ENCODE results near the gene VMAC.

VMAC gene

DNA sequence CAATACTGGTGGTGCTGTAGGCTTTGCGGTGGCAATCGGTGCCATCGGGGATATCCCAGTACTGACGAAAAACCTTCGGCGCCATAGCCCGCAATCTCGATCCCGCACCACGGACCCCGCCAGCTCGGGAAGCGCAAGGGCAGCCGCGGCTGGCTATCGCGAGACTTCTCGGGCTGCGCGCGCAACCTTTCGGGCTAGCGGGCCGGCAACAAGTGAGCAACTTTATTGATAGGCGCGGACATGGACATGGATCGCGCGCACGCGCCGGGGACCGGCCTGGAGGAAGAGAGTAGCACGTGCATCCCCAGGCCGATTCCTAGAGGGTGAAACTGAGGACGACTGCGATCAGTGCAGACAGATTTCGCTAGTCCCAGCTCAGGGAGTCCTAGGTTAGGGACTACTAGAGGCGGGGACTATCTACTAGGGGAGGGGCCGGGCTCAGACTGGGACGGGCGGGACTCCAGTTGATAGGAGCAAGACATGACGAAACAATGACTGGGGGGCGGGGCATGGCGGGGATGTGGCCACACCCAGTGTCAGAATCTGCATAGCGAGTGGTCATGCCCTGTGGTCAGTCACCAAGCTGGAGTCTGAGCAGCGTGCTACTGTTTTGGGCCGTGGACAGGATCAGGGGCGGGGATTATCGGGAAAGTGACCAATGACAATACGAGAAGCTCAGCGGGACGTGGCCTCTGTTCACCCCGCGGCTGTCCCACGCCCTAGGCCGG lies 884 bp upstream of the VMAC start, which contains the start of gene NDUFA11:
Gene NDUFA11 (minus strand): TSS at position 167 of the 728 bp plus-strand sequence. CDS start 82 bp downstream, at position 85.
- peak; percentile 92 for DNase-seq (ENCODE audit: low read depth)

GRCh38 chr19:5905114-5905778 lies 574 bp downstream of the VMAC start:
- no peak for DNase-seq (ENCODE audit: low read depth)

DNA sequence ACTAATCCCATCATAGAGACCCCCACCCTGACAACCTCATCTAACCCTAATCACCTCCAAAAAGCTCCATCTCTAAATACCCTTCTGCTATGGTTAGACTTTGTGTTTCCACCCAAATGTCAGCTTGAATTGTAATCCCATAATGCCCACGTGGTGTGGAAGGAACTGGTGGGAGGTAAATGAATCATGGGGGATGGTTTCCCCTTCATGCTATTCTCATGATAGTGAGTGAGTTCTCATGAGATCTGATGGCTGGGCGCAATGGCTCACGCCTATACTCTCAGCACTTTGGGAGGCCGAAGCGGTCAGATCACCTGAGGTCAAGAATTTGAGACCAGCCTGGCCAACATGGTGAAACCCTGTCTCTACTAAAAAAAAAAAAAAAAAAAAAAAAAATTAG lies 2.6 kb downstream of the VMAC start:
- no peak for DNase-seq (ENCODE audit: low read depth)

- no peak for DNase-seq (ENCODE audit: low read depth)
Observed at GRCh38 chr19:5908773-5909442, 4.2 kb downstream of the VMAC start.

DNA sequence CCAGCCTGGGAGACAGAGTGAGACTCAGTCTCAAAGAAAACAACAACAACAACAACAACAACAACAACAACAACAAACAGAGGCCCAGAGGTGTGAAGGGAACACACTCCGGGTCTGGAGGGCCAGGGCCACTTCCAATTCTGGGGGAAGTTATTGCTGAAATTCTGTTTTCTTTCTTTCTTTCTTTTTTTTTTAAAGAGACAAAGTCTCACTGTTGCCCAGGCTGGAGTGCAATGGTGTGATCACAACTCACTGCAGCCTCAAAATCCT lies 5.9 kb downstream of the VMAC start:
- no peak for DNase-seq (ENCODE audit: low read depth)

- DNase-seq (ENCODE audit: low read depth) = no peak
Observed at GRCh38 chr19:5911366-5911765, 6.7 kb downstream of the VMAC start.

DNA sequence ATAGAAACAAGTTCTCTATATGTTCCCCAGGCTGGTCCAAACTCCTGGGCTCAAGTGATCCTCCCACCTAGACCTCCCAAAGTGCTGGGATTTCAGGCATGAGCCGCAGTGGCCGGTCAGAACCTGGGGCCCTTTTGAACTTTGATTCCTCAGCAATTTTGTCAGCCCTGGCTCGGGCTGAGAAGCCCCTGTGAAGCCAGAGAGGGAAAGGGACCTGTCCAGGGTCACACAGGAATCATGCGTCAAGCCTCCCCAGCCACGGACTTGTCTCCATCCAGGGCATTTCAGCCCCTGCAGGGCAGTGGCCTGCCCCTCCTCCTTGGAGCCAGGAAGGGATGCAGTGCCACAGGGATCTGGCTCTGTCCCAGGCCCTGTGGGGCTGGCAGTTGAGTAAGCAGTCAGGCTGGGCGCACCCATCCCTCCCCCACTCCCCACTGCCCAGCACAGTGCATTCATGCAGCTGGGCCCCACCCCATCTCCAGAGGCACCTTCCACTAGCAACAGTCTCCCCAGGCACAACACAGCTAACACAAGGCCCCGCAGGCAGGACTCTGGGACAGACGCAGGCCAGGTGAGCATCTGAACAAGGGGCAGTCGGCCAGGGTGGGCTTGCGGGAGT lies 9.2 kb downstream of the VMAC start, which contains the start of gene CAPS:
Gene CAPS (plus strand): TSS at position 516 of the 619 bp plus-strand sequence. CDS start 153 bp downstream, outside the sequence.
- no peak for DNase-seq (ENCODE audit: low read depth)

GRCh38 chr19:5914358-5914774 lies 9.7 kb downstream of the VMAC start:
- DNase-seq (ENCODE audit: low read depth) = no peak

DNA sequence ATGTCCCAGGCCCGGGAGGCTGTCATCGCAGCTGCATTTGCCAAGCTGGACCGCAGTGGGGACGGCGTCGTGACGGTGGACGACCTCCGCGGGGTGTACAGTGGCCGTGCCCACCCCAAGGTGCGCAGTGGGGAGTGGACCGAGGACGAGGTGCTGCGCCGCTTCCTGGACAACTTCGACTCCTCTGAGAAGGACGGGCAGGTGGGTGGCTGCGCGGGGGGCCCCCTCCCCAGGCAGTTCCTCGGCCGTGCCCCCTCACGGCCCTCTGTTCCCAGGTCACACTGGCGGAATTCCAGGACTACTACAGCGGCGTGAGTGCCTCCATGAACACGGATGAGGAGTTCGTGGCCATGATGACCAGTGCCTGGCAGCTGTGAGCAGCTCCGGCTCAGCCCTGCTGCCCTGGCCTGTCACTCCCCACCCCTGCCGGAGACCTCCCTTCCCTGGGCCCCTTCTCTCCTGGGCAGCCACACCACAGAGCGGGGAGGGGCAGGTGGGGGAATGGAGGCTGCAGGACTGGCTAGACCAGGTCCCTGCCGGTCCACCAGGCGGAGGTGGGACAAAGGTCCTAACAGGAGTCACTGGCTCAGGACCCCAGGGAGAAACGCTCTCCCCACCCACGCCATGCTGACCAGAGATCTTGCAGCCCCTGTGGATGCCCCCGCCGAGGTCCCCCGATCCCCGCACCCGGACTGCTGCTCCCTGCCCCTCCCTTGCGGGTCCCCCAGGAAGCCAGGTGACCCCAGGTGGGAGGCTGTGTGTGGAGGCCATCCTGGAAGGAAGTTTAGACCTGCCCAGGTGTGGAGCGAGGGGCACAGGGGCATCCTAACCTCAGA lies 10.5 kb downstream of the VMAC start:
- DNase-seq (ENCODE audit: low read depth) = no peak

- no peak for DNase-seq (ENCODE audit: low read depth)
Observed at GRCh38 chr19:5915782-5916165, 11.1 kb downstream of the VMAC start.

GRCh38 chr19:5916181-5916708 lies 11.6 kb downstream of the VMAC start:
- DNase-seq (ENCODE audit: low read depth) = no peak

DNA sequence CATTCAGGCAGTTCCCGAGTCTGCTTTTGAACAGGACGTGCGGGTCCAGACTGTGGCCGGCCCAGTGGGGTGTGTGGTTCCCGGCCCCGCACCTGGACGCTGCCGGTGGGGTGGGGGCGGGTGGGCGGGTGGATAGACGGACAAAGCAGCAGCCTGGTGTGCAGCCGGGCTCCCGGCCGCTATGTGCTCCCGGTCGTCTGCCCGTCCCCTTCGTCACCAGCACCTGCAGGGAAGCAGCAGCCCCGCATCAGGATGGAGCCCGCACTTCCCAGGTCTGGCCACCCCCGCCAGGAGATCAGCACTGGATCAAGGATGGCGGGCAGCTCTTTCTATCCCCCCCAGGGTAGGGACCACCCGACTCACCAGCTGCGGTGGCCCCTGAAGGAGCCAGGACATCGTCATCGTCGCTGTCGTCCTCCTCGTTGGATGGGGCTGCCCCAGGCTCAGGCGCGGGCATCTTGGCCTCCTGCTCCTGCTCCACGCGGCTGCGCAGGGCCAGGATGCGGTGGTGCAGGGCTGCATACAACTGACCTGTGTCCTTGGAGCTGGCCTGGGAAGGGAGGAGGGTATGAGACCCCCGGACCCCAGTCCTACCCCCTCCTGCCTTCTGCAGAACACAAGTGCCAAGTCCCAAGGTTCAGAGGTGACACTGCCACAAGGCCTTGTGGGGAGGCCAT lies 12.9 kb downstream of the VMAC start:
- no peak for DNase-seq (ENCODE audit: low read depth)

- DNase-seq (ENCODE audit: low read depth) = no peak
Observed at GRCh38 chr19:5918463-5919079, 13.9 kb downstream of the VMAC start.

DNA sequence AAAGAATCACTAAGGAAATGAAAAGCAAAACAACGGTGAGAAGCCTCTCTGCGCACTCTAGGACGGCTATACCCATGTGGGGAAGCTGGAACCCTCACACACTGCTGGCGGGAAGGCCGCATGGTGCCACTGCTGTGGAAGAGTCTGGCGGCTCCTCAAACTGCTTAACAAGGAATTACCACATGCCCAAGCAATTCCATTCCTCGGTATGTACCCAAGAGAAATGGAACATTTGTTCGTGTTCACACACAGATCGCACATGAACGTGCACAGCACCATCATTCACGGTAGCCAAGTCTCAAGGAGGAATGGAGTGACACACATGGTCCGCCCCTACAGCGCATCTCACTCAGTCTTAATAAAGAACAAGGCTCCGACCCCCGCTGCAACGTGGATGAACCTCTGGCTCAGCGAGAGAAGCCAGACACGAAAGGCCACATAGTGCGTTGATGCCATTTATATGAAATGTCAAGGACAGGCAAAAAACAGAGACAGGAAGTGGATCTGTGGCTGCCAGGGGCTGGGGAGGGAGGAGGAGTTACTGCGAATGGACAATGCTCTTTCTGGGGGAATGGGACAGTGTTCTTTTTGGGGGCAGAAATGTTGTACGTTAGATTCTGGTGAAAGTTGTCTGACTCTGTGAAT lies 17.0 kb downstream of the VMAC start:
- no peak for DNase-seq (ENCODE audit: low read depth)

DNA sequence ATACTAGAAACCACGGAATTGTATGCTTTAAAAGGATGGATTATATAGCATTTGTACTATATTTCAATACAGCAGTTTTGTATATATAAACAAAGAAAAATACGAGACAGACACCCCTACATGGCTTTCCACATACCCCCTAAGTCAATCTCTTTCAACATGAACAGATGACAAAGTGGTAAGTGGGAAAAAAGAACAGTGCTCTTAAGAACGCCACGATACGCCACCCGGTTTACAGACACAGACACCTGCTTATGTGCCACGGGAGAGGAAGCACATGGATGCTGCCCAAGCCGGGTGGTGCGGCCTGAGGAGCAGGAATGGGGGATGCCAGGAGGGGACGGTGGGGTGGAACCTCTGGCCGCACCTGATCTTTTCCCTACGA lies 17.5 kb downstream of the VMAC start:
- DNase-seq (ENCODE audit: low read depth) = no peak

DNA sequence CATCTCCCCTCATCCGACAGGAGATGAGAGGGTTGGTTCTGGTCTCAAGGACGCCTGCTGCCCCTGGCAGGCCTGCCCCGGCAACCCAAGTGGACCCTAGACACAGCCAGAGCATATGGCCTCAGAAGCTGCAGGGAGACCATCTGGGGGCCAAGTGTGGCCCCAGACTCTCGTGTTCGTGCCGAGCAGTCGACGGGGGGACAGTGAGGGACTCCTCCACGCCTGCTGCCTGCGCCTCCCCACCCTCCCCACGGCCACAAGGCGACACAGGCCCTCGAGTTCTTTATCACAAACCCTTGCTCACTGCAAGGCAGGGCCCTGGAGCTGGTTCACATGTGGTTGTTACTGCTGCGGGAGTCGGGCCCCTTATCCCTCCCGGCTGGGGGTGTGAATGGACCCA lies 18.7 kb downstream of the VMAC start:
- DNase-seq (ENCODE audit: low read depth) = no peak

DNA sequence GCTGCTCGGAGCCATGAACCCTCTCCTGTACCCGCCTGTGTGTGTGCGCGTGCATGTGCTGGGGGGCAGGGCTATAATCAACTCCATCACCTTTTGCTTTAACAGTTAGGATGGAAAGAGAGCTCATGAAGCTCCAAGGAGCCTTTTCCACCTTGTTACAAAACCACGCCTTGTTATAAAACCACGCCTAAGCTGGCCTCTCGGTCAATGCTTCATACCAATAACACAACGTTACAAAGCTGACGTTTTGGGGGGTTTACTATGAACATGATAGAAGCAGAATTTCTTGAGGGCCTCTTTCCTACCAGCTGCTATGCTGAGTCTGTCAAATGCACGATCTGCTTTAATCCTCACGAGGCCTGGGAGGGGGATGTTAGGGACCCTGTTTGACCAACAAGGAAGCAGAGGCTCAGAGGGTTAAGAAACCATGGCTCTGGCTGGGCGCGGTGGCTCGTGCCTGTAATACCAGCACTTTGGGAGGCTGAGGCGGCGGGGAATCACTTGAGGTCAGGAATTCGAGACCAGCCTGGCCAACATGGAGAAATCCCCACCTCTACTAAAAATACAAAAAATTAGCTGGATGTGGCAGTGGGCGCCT lies 21.3 kb downstream of the VMAC start:
- DNase-seq (ENCODE audit: low read depth) = no peak

DNA sequence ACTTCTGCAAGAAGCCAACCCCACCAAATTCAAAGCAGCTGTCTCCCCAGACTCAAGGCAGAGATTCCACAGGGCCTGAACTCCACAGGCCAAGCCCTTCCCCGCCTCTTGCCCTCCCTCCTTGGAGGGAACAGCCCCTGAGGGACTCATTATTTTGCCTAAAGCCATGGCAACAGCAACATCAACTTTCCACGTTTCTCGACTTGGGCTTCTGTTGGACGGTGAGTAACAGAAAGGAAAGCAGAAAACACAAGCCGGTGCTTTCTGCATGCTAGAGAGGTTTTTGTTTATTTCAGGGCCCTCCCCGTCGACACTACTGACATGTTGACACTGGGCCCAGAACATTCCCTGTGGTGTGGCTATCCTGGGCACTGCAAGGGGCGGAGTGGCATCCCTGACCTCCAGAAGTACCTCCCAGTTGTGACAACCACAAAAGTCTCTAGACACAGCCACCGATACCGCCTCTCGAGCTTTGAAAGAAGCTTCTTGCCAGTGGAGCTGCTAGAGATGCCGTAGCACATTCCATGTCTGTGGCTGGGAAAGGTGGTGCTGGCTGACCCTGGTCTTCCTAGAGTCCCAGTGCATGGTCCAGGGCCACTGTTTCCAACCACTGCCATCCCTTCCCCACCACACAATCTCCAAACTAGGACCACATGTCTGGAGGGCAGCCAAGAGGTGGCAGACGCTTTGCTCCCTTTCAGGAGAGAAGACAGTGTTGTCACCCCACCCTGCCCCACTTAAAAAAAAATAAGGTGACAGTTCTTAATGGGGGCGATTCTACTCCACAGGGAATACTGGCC lies 22.2 kb downstream of the VMAC start:
- no peak for DNase-seq (ENCODE audit: low read depth)

DNA sequence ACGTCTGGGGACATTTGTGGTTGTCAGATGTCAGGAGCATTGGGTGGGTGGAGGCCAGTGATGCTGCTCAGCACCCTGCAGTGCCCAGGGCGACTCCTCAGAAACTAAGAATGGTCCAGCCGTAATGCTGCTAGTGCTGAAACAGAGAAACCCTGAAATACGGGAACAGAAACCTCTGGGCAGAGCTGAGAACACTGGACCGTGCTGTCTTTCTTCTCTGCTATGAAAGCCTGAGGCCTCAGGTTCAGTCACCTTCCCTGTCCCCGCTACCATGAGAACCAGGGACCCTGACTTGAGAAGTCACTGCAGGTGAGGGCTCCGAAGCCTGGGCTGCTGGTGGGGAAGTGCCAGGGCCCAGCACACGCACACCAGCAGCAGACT lies 22.8 kb downstream of the VMAC start:
- DNase-seq (ENCODE audit: low read depth) = no peak

Data from stimulated activated CD8-positive, alpha-beta memory T cell treated with anti-CD3 and anti-CD28 coated beads, Interleukin-12 subunit alpha, Interleukin-12 subunit beta, amount 100 ng/mL, for 4 hours (primary cell).